GM12891 (cell line): ENCODE data around the gene NCKAP1.

ENCODE experiments used
- POLR2A ChIP-seq: IDR thresholded peaks from 2 replicates; pipeline ENCODE4 v1.6.1; 2011; ENCODE audit warnings: low read depth, low read length, control low read depth
- TAF1 ChIP-seq: IDR thresholded peaks from 2 replicates; pipeline ENCODE4 v1.6.1; 2011; ENCODE audit warnings: low read depth, low read length, control low read depth

GRCh38 chr2:183068561-183068960, 30.3 kb upstream of the NCKAP1 start:
- TF ChIP-seq TAF1 (no peak), POLR2A (no peak)
